GM13977 (cell line): ENCODE data around the gene TEAD1.

Source experiments
- DNase-seq: peaks from one replicate; pipeline ENCODE4 v3.0.0; 2012; ENCODE audit warnings: low spot score
- CTCF ChIP-seq: IDR thresholded peaks from 2 replicates; pipeline ENCODE4 v1.5.1; 2012; ENCODE audit warnings: mild to moderate bottlenecking, control low read depth; ENCODE audit not compliant: insufficient read depth; ENCODE audit errors: extremely low read depth, missing control alignments
- in situ Hi-C: fragments of 300-500 bp; cut with MboI; formaldehyde crosslinking; loops from one replicate; pipeline ENCODE4 v1.12.0; 2022; ENCODE audit warnings: low sequenced_read_pairs, low pct_unique_long_range_greater_than_20kb, mixed read lengths, inconsistent platforms; ENCODE audit not compliant: unreplicated experiment

The TEAD1 gene

GRCh38 chr11:12906501-12906900, 232.3 kb downstream of the TEAD1 start:
- no peak for TF ChIP-seq CTCF
- in situ Hi-C loops = no loop called here
- DNase-seq = no peak

- no peak for TF ChIP-seq CTCF
- in situ Hi-C loops = no loop called here
- no peak for DNase-seq
Observed at GRCh38 chr11:12909879-12910278, 235.7 kb downstream of the TEAD1 start.

- peak; percentile 27 for DNase-seq
- in situ Hi-C loops = no loop called here
- TF ChIP-seq CTCF = peak; percentile 59
Observed at GRCh38 chr11:12914400-12914912, 240.2 kb downstream of the TEAD1 start.

GRCh38 chr11:12915093-12915492, 240.9 kb downstream of the TEAD1 start:
- DNase-seq = no peak
- in situ Hi-C loops = no loop called here
- TF ChIP-seq CTCF = no peak

- no peak for TF ChIP-seq CTCF
- no peak for DNase-seq
- in situ Hi-C loops = no loop called here
Observed at GRCh38 chr11:12917822-12918221, 243.6 kb downstream of the TEAD1 start.

GRCh38 chr11:12918667-12919066, 244.4 kb downstream of the TEAD1 start:
- in situ Hi-C loops = no loop called here
- TF ChIP-seq CTCF = no peak
- DNase-seq = no peak

- no peak for DNase-seq
- in situ Hi-C loops = no loop called here
- no peak for TF ChIP-seq CTCF
Observed at GRCh38 chr11:12922418-12922817, 248.2 kb downstream of the TEAD1 start.
